ENCODE results near the gene ANXA9.

DNA sequence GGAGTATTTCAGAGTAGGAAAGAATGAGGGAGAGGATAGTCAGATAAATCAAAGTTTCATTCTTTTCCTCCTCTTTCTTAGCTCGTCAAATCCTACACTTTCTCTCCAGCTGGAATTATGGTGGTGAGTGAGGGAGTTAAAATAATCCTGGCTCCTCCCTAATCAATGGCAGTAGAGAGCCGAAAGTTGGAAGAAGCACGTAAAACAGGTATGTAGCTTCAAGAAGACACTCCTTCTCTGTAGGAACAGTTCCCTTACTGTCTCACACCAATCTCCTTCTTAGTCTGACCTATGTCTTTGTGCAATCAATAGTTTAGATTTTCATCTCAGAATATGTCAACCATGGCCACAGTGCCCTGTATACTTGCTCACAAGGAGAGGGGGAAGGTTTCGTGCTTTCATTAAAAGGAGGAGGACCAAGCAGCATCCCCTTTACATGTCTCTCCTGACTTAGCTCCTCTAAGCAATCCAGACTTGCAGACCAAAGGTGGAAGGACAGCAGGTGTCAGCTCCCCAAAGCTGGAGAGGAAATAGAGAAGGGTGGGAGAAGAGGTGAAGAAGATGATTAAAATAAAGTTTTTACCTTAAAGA, 23.7 kb downstream of the ANXA9 start:
- TF ChIP-seq, protein P1, sequence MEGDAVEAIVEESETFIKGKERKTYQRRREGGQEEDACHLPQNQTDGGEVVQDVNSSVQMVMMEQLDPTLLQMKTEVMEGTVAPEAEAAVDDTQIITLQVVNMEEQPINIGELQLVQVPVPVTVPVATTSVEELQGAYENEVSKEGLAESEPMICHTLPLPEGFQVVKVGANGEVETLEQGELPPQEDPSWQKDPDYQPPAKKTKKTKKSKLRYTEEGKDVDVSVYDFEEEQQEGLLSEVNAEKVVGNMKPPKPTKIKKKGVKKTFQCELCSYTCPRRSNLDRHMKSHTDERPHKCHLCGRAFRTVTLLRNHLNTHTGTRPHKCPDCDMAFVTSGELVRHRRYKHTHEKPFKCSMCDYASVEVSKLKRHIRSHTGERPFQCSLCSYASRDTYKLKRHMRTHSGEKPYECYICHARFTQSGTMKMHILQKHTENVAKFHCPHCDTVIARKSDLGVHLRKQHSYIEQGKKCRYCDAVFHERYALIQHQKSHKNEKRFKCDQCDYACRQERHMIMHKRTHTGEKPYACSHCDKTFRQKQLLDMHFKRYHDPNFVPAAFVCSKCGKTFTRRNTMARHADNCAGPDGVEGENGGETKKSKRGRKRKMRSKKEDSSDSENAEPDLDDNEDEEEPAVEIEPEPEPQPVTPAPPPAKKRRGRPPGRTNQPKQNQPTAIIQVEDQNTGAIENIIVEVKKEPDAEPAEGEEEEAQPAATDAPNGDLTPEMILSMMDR (conservative IDR thresholded peaks at IDR 0.05; ENCODE audit: low read length): no peak
- TF ChIP-seq EZH2phosphoT487 (IDR thresholded peaks at IDR 0.05; ENCODE audit: borderline replicate concordance, low read depth, low read length): no peak

Data from OCI-LY7 (cell line).